HepG2 (cell line): ENCODE results near the gene LHB. TPM values are rescaled to one million over a fixed set of nuclear protein-coding genes. Genes with fewer than 3 reads are reported as not detected.

ENCODE experiments used
- ADNP ChIP-seq: sonication (generic); formaldehyde crosslinking; IDR thresholded peaks from 2 replicates; pipeline ENCODE4 v1.4.0; 2020; ENCODE audit warnings: missing genetic modification reagents
- ARNT ChIP-seq: fragments of 450-650 bp; IDR thresholded peaks from 2 replicates; pipeline ENCODE4 v1.6.1; 2017
- ATRX ChIP-seq: sonication (generic); formaldehyde crosslinking; IDR thresholded peaks from 2 replicates; pipeline ENCODE4 v1.4.0; 2020; ENCODE audit warnings: missing genetic modification reagents, borderline replicate concordance
- DMAP1 ChIP-seq: IDR thresholded peaks from 2 replicates; pipeline ENCODE4 v1.6.1; 2016
- SNAPC2 ChIP-seq: sonication (generic); formaldehyde crosslinking; IDR thresholded peaks from 2 replicates; pipeline ENCODE4 v1.8.1; 2022; ENCODE audit warnings: mild to moderate bottlenecking, missing genetic modification reagents
- XRCC5 ChIP-seq: fragments of 200-400 bp; formaldehyde crosslinking; optimal IDR thresholded peaks from 2 replicates; pipeline ENCODE3; 2017; ENCODE audit warnings: mild to moderate bottlenecking, low read length
- ZFP37 ChIP-seq: sonication (generic); formaldehyde crosslinking; IDR thresholded peaks from 2 replicates; pipeline ENCODE4 v1.4.0; 2020; ENCODE audit warnings: missing genetic modification reagents, borderline replicate concordance
- ZNF333 ChIP-seq: sonication (generic); formaldehyde crosslinking; IDR thresholded peaks from 2 replicates; pipeline ENCODE4 v1.4.0; 2020; ENCODE audit warnings: mild to moderate bottlenecking, missing genetic modification reagents, borderline replicate concordance
- ZNF550 ChIP-seq: sonication (generic); formaldehyde crosslinking; IDR thresholded peaks from 2 replicates; pipeline ENCODE4 v1.4.0; 2020; ENCODE audit warnings: mild to moderate bottlenecking, missing genetic modification reagents, borderline replicate concordance
- ZNF562 ChIP-seq: sonication (generic); formaldehyde crosslinking; IDR thresholded peaks from 2 replicates; pipeline ENCODE4 v1.8.0; 2022; ENCODE audit warnings: missing genetic modification reagents, borderline replicate concordance
- ZNF569 ChIP-seq: sonication (generic); formaldehyde crosslinking; IDR thresholded peaks from 2 replicates; pipeline ENCODE4 v1.5.0; 2020; ENCODE audit warnings: mild to moderate bottlenecking, missing genetic modification reagents, moderate library complexity, borderline replicate concordance
- ZNF629 ChIP-seq: sonication (generic); formaldehyde crosslinking; conservative IDR thresholded peaks from 2 replicates; pipeline ENCODE4 v1.5.0; 2020; ENCODE audit warnings: missing genetic modification reagents
- ZNF766 ChIP-seq: sonication (generic); formaldehyde crosslinking; IDR thresholded peaks from 2 replicates; pipeline ENCODE4 v1.5.0; 2020; ENCODE audit warnings: missing genetic modification reagents, borderline replicate concordance
- ZNF773 ChIP-seq: sonication (generic); formaldehyde crosslinking; IDR thresholded peaks from 2 replicates; pipeline ENCODE4 v1.4.0; 2020; ENCODE audit warnings: missing genetic modification reagents, borderline replicate concordance
- polyA plus RNA-seq, 8 experiments: library from polyadenylated mRNA; depleted of rRNA in 3 of 8; stranded (reverse) in 7 of 8; unstranded in 1 of 8; fragments of >200 nt; fragmentation: Illumina TruSeq in 4 of 8; extraction: Trizol in 4 of 8; gene quantifications; 2 replicates each; pipeline versions ENCODE4 v1.2.1 to v1.2.3, GENCODE V29; 2011 to 2016; ENCODE audit warnings: low read depth in 4 of 8, missing spikeins in 1 of 8, mixed read lengths in 1 of 8; ENCODE audit not compliant: insufficient read depth in 1 of 8
- total RNA-seq, 5 experiments: library from RNA; depleted of rRNA; stranded (reverse); fragments of >200 nt; fragmentation: Illumina TruSeq; extraction: Trizol; gene quantifications; 2 replicates each; pipeline ENCODE4 v1.2.3, GENCODE V29; 2016; ENCODE audit warnings: low read depth in 1 of 5
- TF ChIP-seq, protein P1 (sequence below): sonication (generic); formaldehyde crosslinking; IDR thresholded peaks from 2 replicates; pipeline ENCODE4 v1.8.0; 2022; ENCODE audit warnings: mild to moderate bottlenecking, missing genetic modification reagents, moderate library complexity
- TF ChIP-seq, protein P2 (sequence below): sonication (generic); formaldehyde crosslinking; IDR thresholded peaks from 2 replicates; pipeline ENCODE4 v1.8.1; 2023; ENCODE audit warnings: mild to moderate bottlenecking, missing genetic modification reagents
- TF ChIP-seq, protein P3 (sequence below): sonication (generic); formaldehyde crosslinking; IDR thresholded peaks from 2 replicates; pipeline ENCODE4 v1.5.0; 2020; ENCODE audit warnings: missing genetic modification reagents
- TF ChIP-seq, protein P4 (sequence below): sonication (generic); formaldehyde crosslinking; conservative IDR thresholded peaks from 2 replicates; pipeline ENCODE4 v1.8.0; 2022; ENCODE audit warnings: mild to moderate bottlenecking, moderate library complexity, missing genetic modification reagents
- TF ChIP-seq, protein P5 (sequence below): sonication (generic); formaldehyde crosslinking; IDR thresholded peaks from 2 replicates; pipeline ENCODE4 v1.4.0; 2020; ENCODE audit warnings: missing genetic modification reagents, mild to moderate bottlenecking, borderline replicate concordance
- TF ChIP-seq, protein P6 (sequence below): sonication (generic); formaldehyde crosslinking; IDR thresholded peaks from 2 replicates; pipeline ENCODE4 v1.5.0; 2020; ENCODE audit warnings: missing genetic modification reagents

LHB gene
- total and polyA plus RNA-seq, 2 of the 13 experiments (the other 11 are each of a cell fraction or from before 2014, with no cell fraction given) = not detected

DNA sequence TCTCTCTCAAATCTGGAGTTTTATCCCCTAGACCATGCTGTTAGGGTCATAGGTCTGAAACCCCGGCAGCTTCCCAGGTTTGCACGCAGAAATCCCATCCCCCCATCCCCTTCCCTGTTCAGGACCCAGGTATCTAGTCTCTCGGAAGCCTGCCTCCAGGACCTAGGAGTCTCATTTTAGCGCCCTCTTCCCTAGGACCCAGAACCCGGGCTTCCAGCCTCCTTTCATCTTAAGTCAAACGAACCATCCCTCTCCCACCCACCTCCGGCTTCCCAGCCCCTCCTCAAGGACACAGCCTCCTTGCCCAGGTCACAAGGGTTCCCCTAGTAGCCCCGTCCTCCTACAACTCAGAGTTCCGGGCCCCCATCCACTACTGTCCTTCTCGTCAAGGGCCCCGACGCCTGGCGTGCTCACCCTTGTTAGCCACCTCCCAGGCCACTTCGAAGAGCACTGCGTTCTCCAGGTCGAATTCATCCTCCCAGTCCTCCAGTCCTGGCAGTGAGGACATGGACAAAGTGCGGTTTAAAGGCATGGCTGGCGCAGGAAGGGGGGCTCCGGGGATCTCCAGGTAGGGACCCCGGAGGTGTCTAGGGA lies 24.2 kb downstream of the LHB start (continued):
- TF ChIP-seq ATRX (CRISPR knock-in tag) (no peak), ZFP37 (CRISPR knock-in tag) (no peak), ZNF333 (CRISPR knock-in tag) (0 out of 2 replicates have a peak, but pooled peaks have one; percentile 12), ZNF629 (CRISPR knock-in tag) (no peak), SNAPC2 (CRISPR knock-in tag) (peak; percentile 30; the same call in 1 of the 2 replicates), ZNF766 (no peak), ZNF550 (0 out of 2 replicates have a peak, but pooled peaks have one; percentile 44), XRCC5 (no peak), ADNP (CRISPR knock-in tag) (no peak), ARNT (no peak), ZNF773 (CRISPR knock-in tag) (no peak), DMAP1 (CRISPR knock-in tag) (no peak), ZNF562 (CRISPR knock-in tag) (no peak), ZNF569 (CRISPR knock-in tag) (no peak)
- TF ChIP-seq, protein P1, sequence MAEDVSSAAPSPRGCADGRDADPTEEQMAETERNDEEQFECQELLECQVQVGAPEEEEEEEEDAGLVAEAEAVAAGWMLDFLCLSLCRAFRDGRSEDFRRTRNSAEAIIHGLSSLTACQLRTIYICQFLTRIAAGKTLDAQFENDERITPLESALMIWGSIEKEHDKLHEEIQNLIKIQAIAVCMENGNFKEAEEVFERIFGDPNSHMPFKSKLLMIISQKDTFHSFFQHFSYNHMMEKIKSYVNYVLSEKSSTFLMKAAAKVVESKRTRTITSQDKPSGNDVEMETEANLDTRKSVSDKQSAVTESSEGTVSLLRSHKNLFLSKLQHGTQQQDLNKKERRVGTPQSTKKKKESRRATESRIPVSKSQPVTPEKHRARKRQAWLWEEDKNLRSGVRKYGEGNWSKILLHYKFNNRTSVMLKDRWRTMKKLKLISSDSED (CRISPR knock-in tag) = no peak
- TF ChIP-seq, protein P2, sequence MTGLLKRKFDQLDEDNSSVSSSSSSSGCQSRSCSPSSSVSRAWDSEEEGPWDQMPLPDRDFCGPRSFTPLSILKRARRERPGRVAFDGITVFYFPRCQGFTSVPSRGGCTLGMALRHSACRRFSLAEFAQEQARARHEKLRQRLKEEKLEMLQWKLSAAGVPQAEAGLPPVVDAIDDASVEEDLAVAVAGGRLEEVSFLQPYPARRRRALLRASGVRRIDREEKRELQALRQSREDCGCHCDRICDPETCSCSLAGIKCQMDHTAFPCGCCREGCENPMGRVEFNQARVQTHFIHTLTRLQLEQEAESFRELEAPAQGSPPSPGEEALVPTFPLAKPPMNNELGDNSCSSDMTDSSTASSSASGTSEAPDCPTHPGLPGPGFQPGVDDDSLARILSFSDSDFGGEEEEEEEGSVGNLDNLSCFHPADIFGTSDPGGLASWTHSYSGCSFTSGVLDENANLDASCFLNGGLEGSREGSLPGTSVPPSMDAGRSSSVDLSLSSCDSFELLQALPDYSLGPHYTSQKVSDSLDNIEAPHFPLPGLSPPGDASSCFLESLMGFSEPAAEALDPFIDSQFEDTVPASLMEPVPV (CRISPR knock-in tag) = no peak
- TF ChIP-seq, protein P3, sequence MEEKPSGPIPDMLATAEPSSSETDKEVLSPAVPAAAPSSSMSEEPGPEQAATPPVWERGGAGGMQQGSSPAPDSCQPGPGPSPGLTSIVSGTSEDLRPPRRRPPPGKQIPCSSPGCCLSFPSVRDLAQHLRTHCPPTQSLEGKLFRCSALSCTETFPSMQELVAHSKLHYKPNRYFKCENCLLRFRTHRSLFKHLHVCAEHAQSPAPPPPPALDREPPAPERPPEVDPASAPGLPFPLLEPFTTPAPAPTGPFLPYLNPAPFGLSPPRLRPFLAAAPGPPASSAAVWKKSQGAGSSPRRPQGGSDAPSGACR (CRISPR knock-in tag) = no peak
- TF ChIP-seq, protein P4, sequence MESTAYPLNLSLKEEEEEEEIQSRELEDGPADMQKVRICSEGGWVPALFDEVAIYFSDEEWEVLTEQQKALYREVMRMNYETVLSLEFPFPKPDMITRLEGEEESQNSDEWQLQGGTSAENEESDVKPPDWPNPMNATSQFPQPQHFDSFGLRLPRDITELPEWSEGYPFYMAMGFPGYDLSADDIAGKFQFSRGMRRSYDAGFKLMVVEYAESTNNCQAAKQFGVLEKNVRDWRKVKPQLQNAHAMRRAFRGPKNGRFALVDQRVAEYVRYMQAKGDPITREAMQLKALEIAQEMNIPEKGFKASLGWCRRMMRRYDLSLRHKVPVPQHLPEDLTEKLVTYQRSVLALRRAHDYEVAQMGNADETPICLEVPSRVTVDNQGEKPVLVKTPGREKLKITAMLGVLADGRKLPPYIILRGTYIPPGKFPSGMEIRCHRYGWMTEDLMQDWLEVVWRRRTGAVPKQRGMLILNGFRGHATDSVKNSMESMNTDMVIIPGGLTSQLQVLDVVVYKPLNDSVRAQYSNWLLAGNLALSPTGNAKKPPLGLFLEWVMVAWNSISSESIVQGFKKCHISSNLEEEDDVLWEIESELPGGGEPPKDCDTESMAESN (CRISPR knock-in tag) = no peak
- TF ChIP-seq, protein P5, sequence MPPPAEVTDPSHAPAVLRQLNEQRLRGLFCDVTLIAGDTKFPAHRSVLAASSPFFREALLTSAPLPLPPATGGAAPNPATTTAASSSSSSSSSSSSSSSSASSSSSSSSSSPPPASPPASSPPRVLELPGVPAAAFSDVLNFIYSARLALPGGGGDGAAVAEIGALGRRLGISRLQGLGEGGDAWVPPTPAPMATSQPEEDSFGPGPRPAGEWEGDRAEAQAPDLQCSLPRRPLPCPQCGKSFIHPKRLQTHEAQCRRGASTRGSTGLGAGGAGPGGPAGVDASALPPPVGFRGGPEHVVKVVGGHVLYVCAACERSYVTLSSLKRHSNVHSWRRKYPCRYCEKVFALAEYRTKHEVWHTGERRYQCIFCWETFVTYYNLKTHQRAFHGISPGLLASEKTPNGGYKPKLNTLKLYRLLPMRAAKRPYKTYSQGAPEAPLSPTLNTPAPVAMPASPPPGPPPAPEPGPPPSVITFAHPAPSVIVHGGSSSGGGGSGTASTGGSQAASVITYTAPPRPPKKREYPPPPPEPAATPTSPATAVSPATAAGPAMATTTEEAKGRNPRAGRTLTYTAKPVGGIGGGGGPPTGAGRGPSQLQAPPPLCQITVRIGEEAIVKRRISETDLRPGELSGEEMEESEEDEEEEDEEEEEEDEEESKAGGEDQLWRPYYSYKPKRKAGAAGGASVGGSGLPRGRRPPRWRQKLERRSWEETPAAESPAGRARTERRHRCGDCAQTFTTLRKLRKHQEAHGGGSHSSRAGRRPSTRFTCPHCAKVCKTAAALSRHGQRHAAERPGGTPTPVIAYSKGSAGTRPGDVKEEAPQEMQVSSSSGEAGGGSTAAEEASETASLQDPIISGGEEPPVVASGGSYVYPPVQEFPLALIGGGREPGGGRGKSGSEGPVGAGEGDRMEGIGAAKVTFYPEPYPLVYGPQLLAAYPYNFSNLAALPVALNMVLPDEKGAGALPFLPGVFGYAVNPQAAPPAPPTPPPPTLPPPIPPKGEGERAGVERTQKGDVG = peak; percentile 64; the same call in 1 of the 2 replicates
- TF ChIP-seq, protein P6, sequence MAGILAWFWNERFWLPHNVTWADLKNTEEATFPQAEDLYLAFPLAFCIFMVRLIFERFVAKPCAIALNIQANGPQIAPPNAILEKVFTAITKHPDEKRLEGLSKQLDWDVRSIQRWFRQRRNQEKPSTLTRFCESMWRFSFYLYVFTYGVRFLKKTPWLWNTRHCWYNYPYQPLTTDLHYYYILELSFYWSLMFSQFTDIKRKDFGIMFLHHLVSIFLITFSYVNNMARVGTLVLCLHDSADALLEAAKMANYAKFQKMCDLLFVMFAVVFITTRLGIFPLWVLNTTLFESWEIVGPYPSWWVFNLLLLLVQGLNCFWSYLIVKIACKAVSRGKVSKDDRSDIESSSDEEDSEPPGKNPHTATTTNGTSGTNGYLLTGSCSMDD (CRISPR knock-in tag) = no peak
